Ammon's horn (tissue), 1 donor: ENCODE measurements around the gene ODAD4.

Experiments used
- DNase-seq: peaks from one replicate; pipeline ENCODE4 v3.0.0-alpha.2; 2016; ENCODE audit warnings: low spot score

Gene ODAD4

GRCh38 chr17:41930009-41930832, at the start of gene ODAD4:
TSS of gene ODAD4 (plus strand) at chr17:41930617. CDS start at chr17:41930724, 107 bp downstream.
- DNase-seq, result peak; percentile 97

GRCh38 chr17:41882756-41883155, 47.7 kb upstream of the ODAD4 start:
- no peak for DNase-seq

GRCh38 chr17:41885733-41886132, 44.7 kb upstream of the ODAD4 start:
- DNase-seq, result no peak

GRCh38 chr17:41888332-41888965, 42.0 kb upstream of the ODAD4 start:
- no peak for DNase-seq

- DNase-seq, result no peak
These were observed 39.0 kb upstream of the ODAD4 start for GRCh38 chr17:41891135-41892020.

GRCh38 chr17:41892021-41892376, 38.4 kb upstream of the ODAD4 start:
- no peak for DNase-seq

GRCh38 chr17:41893384-41893783, 37.0 kb upstream of the ODAD4 start:
- DNase-seq, result no peak

GRCh38 chr17:41894791-41895331, 35.6 kb upstream of the ODAD4 start:
- DNase-seq, result no peak

- DNase-seq, result no peak
These were observed 34.8 kb upstream of the ODAD4 start for GRCh38 chr17:41895617-41896016.

GRCh38 chr17:41896726-41897125, 33.7 kb upstream of the ODAD4 start:
- DNase-seq, result no peak

- DNase-seq, result no peak
These were observed 28.8 kb upstream of the ODAD4 start for GRCh38 chr17:41901646-41902045.

- no peak for DNase-seq
These were observed 26.1 kb upstream of the ODAD4 start for GRCh38 chr17:41904242-41904841.

GRCh38 chr17:41905172-41905571, 25.2 kb upstream of the ODAD4 start:
- DNase-seq, result no peak

GRCh38 chr17:41906465-41907184, 23.8 kb upstream of the ODAD4 start:
- no peak for DNase-seq

- no peak for DNase-seq
These were observed 23.2 kb upstream of the ODAD4 start for GRCh38 chr17:41907185-41907556.

- no peak for DNase-seq
These were observed 22.5 kb upstream of the ODAD4 start for GRCh38 chr17:41907633-41908539.

GRCh38 chr17:41909088-41909487, 21.3 kb upstream of the ODAD4 start:
- DNase-seq, result no peak

GRCh38 chr17:41910701-41911391, 19.6 kb upstream of the ODAD4 start:
- DNase-seq, result no peak

- DNase-seq, result no peak
These were observed 17.5 kb upstream of the ODAD4 start for GRCh38 chr17:41912925-41913324.

- no peak for DNase-seq
These were observed 16.6 kb upstream of the ODAD4 start for GRCh38 chr17:41913798-41914197.
